HK-2 (cell line): ENCODE results near the gene DPYSL4.

Experiments
- DNase-seq: peaks from one replicate; pipeline ENCODE4 v3.0.0-alpha.2; 2018; ENCODE audit not compliant: unreplicated experiment

Gene DPYSL4

DNA sequence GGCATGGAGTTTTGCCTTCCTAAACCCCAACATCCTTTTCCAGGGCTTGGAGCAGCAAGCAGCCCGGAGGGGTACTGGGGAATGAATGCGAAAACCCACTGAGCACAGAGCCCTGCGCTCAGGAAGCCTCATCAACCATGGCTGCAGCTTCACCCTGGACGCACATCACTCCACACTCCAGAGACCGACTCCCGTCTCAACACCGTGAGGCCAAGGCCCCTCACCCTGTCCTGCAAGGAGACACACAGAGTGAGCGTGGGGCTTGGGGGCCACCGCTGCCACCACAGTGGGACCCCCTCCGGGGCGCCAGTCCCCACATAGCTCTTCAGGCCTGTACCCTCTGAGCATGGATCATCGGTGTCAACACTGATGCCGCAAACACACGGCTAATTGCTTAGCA, 41.9 kb downstream of the DPYSL4 start:
- no peak for DNase-seq

DNA sequence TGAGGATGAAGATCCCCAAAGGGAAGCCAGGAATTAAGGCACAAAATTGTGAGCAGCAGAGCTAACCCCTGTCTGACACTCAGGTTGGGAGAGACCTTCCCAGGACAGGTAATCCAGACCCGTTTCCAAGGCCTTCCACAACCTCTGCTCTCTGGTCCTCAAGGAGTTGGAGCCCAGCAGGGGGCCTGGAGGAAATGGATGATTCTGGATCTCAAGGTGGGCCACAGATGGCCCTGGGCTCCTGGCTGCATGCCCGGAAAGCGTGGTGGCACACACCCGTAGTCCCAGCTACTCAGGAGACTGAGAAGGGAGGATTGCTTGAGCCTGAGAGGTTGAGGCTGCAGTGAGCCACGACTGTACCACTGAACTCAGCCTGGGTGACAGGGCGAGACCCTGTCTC, 42.3 kb downstream of the DPYSL4 start:
- DNase-seq, result no peak

DNA sequence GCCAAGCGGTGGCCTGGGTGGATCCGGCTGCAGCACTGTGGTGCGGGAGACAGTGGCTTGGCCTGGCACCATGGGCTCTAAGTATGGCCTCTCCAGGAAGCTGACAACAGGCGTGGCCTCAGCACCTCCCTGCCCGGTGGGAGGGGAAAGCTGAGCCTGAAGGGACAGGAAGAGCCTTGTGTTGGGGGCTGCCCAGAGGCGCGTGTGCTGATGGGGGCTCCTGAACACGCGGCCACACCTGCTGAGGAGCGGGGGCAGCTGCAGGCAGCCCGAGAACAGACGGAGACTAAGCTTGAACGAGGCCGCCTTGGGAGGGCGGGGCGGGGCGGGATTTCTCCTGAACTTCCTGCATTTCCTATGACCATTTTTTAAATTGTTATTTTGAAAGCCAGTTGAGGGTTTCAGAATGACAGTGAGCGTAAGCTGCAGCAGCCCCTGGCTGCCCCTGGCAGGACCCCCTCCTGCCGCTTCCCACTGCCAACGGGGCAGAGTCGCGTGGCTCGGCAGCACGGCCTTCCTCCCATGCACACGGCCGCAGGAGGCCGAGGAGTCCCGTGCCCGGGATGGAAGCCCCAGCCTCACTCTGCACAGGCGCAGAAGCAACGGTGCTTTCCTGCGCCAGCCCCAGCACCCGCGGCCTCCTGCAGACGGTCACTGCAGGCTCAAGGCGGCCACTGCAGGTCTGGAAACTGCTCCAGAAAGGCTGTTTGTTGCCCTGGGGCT, 43.2 kb downstream of the DPYSL4 start:
- DNase-seq, result no peak

DNA sequence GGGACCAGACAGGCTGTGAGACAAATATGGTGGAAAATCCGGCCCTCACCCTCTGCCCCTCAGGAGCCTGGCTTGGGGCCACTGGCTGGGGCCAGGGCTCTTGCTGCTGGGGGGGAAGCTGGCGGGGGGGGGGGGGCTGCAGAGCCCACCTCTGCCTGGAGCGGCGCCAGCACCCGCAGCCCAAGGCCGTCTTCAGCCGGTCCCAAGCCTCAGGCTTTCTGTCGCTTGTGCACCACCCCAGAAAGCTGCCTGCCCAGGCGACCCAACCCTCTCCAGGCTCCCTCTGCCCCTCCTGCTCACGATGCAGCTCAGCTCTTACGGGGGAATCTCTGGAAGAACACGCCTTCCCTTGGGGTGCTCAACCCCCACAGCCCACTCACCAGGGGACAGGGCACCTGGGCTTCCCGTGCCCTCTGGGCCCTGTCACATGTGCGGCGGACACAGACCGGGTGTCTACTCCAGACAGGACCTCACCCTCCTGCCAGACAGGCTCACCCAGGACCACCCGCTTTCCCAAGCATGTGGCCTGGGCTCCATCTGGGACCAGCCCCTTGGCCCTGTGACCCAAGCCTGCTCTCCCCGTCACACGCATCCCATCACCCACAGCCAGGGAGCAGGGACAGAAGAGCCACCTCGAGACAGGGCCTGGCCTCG, 43.9 kb downstream of the DPYSL4 start:
- no peak for DNase-seq

DNA sequence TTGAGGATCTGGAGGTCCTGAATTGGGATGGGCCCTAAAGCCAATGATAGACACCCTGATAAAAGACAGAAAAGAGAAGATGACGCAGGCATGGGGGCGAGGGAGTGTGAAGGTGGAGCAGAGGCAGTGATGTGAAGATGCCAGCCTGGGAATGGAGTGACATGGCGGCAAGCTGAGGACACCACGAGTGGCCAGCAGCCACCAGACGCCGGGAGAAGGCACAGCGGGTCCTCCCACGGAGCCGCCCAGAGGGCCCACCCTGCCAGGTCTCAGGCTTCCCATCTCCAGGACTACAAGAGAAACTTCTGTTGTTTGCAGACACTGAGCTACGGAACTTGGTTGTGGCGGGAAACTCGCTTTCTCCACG, 44.9 kb downstream of the DPYSL4 start:
- no peak for DNase-seq

DNA sequence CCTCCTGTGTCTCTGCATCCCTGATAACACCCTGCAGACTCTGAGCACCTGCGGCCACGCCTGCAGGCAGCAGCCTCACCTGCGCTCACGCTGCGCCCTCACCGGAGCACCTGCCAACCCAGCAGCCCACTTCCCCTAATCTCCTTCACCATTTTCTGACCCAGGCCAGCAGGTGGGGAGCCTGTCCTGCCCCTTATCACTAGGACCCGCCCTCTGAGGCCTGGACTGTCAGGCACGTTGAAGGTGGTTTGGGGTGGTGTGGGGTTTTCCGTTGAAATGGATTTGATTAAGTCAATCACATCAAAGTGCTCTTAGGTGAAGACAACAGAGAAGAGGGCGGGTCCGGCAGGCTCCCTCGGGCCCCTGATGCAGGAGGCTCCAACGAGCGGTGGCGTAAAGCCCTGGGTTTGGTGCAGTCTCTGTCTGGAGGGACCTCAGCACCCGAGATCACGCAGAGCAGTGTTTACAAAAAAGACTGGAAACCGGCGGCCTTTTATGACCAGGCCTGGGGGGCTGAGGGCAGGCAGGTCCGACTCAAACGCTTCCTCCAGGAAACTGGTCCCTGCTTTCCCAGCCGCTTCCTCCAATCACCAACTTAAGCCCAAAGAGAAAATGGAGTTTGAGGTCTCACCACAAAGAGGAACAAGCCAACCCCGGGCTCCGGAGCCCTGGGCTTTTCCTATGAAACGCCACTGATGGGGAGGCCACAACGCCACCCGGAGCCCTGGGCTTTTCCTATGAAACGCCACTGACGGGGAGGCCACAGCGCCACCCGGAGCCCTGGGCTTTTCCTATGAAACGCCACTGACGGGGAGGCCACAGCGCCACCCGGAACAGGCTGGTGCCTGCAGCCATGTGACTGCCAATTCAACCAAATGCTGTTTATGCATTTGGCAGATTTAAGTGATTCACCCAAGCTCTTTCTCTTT, 45.5 kb downstream of the DPYSL4 start:
- DNase-seq, result no peak

DNA sequence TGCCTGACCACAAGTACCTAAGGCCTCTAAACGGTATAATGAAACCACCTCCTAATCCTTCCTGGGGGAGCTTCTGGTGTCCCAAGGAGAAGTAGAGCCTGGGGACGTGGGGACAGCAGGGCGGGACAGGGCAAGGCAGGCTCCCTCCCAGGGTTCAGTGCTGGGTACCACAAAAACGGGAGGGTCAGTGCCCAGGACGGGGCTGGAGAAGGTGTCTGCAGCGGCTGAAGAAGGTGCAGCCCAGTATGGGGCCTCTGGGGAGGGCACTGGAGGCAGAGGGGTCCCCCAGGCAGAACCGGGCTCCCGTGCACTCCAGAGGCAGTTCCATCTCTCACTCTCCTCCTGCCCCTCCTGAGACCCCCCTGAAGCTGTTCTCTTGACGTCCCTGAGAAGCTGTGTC, 46.2 kb downstream of the DPYSL4 start:
- DNase-seq, result no peak

DNA sequence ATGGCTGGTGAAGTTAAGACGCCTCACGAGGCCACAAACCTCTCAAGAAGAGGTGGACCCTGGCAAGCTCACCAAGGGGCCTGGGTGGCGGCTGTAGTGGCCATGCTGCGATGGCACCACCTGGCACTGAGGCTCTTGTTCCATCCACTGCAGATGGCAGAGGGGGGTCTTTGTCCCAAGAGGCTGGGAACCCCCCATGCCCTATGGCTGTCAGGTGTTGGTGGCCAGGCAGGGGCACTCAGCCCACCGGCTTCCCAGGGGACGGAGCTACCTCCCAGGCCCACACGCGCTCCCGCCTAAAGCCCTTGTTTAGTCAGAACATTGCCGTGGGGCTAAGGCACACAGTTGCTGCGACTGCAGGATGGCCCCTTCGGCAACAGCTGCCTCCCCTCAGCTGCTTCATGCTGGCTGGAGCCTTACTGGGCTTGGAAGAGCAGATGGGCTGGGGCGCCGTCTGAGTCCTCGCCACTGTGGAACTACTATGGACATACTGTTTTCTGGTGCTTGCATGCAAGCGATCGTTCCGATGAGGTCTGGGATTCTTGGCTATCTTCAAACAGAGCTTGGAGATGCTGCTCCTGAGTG, 46.8 kb downstream of the DPYSL4 start:
- no peak for DNase-seq

DNA sequence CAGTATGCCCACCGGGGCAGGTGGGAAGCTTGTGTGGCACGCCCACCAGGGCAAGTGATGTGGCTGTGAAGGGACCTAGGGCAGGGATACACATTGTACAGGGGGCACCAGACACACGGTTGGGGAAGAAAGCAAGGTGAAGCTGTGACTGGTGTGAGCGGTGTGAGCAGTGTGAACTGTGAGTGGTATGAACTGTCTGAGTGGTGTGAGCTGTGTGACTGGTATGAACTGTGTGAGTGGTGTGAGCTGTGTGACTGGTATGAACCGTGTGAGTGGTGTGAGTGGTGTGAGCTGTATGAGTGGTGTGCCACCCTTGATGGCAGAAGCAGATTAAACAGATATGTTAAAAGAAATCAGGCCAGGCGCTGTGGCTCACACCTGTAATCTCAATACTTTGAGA, 48.1 kb downstream of the DPYSL4 start:
- no peak for DNase-seq

DNA sequence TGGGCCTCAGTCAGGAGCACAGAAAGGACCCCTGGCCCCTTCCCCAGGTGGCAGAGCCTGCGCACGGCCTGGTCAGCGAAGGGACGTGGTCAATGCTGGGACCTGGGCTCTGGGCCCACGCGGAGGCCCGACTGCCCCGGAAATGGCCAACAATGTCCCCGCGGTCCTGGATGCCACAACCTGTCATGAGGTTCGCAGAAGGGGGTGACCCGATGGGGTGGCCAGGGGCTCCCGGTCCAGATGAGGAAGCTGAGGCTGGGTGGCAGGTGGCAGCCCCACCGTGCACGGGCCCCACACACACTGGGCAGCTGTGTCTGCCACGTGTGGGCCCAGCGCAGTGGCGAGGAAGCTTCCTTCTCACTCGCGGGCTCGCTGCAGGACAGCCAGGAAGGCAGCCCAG, 49.4 kb downstream of the DPYSL4 start:
- no peak for DNase-seq

DNA sequence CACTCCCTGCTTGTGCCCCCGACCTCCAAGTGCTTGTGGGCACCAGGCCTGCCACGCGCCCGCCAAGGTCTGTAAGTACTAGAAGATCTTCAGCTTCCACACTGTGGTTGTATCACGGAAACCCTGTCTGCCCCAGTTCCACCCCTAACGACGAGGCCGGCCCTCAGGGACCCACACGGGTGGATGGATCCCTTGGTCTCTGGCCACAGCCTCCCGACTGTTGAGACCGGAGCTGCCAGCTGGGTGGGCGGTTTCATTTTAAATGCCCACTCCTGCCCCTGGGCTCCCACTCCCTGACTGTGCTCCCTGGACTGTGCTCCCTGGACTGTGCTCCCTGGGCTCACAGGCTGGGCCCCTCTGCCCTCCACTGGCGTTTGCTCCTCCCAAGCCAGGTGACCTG, 50.1 kb downstream of the DPYSL4 start:
- DNase-seq, result no peak

DNA sequence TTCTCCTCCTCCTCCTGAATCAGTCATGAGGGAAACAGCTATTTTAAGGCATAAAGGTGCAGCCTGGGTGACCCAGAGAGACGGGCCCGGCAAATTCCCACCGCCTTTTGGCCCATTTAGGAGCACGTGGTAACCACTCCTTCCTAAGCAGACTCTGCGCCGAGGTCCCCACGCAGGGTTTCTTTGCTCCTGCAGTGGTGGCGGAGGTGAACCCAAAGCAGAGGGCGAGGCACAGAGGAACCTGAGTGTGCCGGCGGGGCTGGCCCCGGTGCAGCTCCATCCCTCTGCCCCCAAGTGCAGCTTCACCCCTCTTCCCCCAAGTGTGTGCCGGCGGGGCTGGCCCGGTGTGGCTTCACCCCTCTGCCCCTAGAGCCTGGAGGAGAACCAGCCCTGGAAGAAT, 50.6 kb downstream of the DPYSL4 start:
- DNase-seq, result no peak

DNA sequence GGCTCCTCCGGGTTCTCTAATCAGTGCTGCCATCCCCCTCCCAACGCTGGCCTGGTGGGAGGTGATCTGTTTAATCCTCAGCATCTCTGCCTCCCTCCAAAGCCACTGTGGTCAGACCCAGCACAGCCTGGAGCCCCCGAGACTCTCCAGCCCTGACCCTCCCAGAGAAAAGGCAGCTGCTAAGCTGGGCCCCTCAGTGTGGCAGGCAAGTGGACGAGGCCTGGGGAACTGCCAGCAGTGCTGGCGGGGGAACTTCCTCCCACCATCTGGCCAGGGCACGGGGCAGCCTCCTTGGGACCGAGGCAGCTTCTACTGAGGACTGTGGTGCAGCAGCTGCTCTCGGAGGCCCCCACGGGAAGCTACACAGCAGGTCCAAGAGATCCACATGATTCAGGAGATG, 51.1 kb downstream of the DPYSL4 start:
- no peak for DNase-seq

DNA sequence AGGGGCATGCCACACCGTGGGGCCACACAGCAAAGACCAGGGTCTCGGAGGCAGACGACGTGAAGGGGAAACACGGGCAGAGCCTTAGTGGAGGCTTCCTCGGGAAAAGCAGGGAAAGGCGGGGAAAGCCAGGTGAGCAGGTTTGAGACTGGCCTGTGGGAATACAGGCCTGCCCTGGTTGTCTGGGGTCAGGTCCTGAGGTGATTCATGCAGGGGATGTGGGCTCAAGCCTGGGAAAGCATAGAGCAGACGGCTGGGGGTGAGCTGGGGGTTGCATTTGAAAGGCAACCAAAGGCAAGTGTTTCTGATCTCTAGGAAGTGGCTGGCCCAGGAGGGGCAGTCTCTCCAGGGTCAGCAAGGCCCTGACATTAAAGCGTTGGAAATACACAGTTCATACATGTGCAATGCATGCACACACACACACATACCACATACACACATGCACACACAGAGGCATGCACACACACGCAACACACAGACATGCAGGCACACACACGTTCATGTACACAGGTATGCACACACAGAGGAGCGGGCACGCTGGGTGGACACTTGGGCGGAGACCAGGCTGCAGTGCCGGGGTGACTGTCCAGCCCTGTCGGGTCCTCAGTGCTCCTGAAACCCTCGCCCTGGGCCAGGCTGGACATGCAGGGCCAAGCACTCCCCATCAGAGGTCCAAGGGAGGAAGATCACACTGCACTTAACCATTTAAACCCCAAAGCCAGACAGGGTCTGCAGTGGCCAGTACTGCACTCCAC, 51.8 kb downstream of the DPYSL4 start:
- no peak for DNase-seq

DNA sequence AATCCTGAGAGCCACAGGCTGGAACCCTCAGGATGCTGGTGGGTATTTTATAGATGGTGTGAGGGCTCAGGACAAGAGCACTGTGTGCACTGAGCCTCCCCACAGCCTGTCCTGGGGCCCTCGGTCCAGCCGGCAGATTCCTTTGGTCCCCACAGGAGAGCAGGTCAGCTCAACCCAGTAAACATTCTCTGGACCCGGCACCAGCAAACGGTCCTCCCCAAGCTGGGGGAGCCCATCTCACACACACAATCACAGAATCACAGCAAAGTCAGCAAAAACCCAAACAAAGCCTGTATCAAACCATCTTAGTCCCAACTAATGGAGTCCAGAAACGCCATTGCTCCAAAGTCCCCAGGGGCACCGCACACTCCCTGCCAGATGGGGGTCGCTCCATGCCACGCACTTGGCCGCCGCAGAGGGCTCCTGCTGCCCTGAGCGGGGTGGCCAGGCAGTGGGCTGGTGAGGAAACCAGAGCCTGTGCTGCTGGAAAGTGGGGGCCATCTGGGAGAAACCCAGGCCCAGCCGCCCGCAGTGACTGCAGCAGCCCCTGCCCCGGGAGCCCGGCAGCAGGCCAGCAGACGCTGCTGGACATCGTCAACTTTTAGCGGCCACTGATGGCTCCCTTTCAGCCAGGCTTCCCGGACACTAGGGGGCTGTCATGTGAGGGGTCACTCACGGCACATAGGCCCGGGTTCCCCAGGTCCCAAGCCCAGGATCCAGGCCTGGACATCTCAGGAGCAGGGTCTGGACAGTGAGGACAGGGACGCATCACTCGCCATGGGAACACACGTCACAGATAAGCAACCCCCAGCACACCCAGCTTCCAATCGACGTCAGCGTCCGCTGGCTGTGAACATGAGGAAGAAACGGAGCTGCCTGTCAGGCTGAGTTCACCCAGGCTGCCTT, 52.6 kb downstream of the DPYSL4 start:
- no peak for DNase-seq

DNA sequence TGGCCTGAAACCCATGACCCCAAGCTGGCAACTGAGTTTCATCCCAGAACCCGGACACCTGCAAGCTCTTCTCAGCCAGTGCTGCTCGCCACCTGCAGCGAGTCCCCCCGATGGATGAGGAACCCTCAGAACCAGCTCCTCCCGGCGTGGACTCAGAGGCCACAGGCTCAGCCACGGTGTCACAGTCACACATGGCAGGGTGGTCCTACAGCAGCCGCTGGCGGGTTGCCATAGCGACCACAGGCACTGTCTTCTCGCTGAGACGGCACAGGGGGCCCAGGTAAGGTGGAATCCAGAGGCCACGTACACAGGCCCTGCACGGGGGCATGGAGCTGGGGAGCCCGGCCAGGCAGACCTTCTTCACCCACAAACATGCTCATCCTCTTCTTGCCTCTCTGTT, 53.4 kb downstream of the DPYSL4 start:
- no peak for DNase-seq

DNA sequence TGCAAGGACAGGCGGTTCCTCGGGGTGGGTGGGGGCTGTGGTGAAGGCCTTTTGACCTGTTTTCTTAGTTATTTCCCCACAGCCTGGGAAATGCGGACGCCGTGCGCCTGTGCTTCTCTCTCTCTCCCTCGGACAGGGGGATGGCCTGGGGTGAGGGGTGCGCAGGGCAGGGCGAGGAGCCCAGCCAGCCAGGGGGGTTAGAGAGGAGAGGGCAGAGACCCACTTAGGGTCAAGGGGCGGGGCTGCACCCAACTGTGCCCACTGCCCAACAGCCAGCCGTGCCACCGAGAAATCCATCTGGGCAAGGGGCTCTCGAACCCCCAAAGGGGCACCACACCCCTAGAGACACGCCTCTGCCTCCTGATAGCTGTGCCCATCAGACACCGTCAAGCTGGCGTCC, 53.8 kb downstream of the DPYSL4 start:
- no peak for DNase-seq

DNA sequence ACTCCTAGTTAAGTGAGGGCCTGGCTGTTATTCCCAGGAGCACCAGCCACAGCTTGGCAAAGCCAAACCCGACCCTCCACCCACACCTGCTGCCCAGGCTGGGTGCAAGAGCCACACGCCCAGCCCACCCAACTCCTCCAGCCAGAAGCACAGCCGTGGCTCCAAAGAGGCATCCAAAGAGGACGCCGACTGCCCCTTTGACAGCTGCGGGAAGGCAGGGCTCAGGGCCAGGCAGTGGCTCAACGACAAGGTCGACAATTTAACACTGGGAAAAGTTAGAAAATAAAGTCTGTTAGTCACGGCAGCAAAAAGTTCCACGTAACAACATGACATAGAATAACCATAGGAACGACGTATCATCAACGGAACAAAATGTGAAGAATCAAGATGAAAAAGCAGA, 54.3 kb downstream of the DPYSL4 start:
- DNase-seq, result no peak

DNA sequence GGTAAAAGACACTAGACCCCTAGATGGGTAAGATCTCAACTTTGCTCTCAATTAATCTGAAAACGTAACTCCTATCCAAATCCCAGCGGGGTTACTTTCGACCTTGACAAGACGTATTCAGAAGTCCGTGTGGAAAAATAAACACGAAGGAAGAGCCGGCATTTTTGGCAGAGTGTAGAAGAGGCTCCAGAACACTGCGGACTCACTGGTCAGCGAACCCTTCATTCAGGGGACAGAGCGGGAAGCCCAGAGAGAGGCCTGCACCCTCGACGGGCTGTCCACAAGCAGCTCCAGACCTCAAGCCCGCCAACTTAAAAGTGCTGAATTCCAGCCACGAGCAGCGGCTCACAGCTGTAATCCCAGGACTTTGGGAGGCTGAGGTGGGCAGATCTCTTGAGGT, 54.7 kb downstream of the DPYSL4 start:
- no peak for DNase-seq

DNA sequence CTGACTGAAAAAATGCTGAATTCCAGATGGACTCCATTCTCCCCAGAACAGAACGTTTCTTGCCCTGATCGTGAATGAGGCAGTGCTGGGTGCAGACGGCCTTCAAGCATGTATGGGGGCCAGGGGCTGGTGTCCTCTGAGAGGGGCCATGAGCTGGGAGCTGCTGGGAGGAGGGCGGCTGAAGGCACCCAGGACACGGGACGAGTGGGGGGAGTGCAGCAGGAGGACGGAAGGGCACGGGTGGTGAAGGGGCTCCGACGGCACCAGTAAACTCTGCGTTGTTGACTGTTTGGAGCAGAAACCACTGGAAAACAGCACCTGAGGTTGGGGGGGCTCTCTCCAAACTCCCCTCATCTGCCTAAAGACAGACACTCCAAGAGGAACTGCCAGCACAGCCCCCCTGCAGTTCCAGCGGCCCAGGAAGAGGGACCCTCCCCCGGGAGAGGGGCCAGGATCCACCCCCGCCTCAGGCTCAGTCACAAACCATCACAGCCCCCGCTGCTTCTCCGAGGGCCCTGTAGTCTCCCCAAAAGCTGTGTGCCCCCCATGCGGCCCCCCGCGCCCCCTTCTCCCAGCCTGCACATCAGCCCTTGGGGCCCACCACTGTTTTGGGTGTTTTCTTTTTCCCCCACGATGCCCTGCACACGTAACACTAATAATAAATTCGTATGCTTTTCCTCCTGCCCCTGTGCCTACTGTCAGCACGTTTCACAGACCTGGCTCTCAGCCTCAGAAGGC, 55.5 kb downstream of the DPYSL4 start:
- DNase-seq, result no peak
